GM12875 (cell line): ENCODE data around the gene BCAR3.

Experiments
- H3K4me3 ChIP-seq: one replicate; pipeline ENCODE4 v1.5.1; 2011; ENCODE audit warnings: low read depth, low read length, control low read depth
- TF ChIP-seq, protein P1 (sequence below): IDR thresholded peaks from 2 replicates; pipeline ENCODE4 v1.5.1; 2011; ENCODE audit warnings: low read depth, mild to moderate bottlenecking, control low read depth, inconsistent platforms, low read length, moderate library complexity, borderline replicate concordance; ENCODE audit not compliant: insufficient read depth

The BCAR3 gene

DNA sequence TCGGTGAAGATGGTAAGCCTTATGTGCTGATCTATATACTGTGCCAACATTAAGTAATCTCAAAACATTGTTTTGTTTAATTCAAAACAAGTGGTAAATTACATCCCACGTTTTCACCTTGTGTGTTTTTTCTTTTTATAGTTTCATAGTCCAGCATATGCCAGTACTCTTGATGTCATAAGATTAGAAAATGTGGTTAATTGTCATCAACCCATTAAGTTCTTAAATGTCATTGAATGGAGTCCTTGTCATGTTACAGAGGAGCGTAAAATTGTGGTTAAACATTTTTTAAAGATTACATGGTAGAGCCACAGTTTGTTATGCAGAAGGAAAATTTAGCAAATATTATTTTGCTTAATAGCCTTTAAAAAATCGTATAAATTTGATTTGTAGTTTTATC lies 140.6 kb downstream of the BCAR3 start:
- no peak overlapping the region for H3K4me3 ChIP-seq
- TF ChIP-seq, protein P1, sequence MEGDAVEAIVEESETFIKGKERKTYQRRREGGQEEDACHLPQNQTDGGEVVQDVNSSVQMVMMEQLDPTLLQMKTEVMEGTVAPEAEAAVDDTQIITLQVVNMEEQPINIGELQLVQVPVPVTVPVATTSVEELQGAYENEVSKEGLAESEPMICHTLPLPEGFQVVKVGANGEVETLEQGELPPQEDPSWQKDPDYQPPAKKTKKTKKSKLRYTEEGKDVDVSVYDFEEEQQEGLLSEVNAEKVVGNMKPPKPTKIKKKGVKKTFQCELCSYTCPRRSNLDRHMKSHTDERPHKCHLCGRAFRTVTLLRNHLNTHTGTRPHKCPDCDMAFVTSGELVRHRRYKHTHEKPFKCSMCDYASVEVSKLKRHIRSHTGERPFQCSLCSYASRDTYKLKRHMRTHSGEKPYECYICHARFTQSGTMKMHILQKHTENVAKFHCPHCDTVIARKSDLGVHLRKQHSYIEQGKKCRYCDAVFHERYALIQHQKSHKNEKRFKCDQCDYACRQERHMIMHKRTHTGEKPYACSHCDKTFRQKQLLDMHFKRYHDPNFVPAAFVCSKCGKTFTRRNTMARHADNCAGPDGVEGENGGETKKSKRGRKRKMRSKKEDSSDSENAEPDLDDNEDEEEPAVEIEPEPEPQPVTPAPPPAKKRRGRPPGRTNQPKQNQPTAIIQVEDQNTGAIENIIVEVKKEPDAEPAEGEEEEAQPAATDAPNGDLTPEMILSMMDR: no peak

- H3K4me3 ChIP-seq: no peak overlapping the region
- TF ChIP-seq, protein P1: no peak
These were observed 143.7 kb downstream of the BCAR3 start for GRCh38 chr1:93537924-93538323.

DNA sequence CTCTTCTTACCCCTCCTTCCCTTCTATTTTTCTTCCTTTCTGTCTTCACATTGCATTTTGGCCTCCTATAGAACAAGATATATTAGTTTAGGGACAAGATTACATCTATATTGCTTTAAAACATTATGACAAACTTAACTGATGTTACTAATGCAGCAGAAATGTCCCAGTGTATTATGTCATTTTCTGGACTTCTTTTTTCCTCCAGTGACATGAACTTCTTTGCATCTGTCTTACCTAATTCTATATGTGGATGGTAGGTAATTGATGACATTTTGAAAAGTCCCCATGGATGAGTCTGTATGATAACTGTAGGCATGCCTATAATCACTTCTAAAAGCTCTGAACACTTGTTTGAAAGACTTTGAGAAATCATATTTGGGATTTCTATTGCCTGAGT lies 144.2 kb downstream of the BCAR3 start:
- TF ChIP-seq, protein P1: no peak
- H3K4me3 ChIP-seq: no peak overlapping the region

DNA sequence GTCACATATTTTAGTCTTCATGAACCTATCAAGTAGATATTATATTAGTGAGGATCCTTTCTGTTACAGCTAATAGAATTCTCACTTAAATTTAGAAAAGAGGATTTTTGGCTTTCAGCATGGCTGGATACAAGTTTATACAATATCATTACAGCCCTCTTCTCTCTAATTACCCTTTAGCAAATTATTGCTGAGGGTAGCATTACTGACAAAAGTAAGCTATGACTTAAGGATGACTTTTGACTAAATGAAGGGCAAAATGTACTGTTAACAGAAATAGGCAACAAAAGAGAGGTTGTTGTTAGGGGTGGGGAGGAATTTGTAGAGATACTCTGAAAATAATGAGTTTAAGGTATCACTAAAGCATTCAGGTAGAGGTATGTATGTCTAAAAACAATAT lies 148.0 kb downstream of the BCAR3 start:
- TF ChIP-seq, protein P1: no peak
- H3K4me3 ChIP-seq: no peak overlapping the region

- H3K4me3 ChIP-seq: no peak overlapping the region
- TF ChIP-seq, protein P1: no peak
These were observed 148.8 kb downstream of the BCAR3 start for GRCh38 chr1:93532780-93533378.

DNA sequence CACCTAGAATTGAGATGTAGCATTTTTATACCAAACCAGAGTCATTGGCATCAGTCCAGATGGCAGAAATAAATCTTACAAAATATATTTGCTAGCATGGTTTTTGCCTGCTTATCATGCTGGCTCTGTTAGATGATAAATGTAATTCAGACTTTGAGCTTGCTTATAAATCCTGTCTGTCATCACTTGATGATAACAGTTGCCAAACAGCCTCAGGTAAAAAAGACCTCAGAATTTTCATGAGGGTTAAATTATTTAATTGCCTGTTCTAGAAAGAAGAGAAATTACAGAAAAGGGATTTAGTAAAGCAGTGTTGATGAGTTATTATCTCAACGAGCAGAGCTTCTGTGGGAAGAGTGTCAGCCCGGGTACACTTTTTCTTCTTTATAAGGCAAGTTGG lies 150.4 kb downstream of the BCAR3 start:
- TF ChIP-seq, protein P1: no peak
- no peak overlapping the region for H3K4me3 ChIP-seq

GRCh38 chr1:93528412-93528811 lies 153.2 kb downstream of the BCAR3 start:
- H3K4me3 ChIP-seq: no peak overlapping the region
- TF ChIP-seq, protein P1: no peak
